HEK293 (cell line): Measurements from ENCODE around the gene SHISA6.

Experiments used
- BCL11A ChIP-seq: fragments of 450-650 bp; formaldehyde crosslinking; IDR thresholded peaks from 2 replicates; pipeline ENCODE4 v1.5.1; 2016; ENCODE audit warnings: low read depth, missing biosample characterization, missing genetic modification characterization
- ZNF302 ChIP-seq: fragments of 450-650 bp; formaldehyde crosslinking; IDR thresholded peaks from 2 replicates; pipeline ENCODE4 v1.5.1; 2016; ENCODE audit warnings: missing biosample characterization, missing genetic modification characterization, low read depth
- ZNF335 ChIP-seq: fragments of 450-650 bp; formaldehyde crosslinking; conservative IDR thresholded peaks from 2 replicates; pipeline ENCODE4 v1.5.1; 2016; ENCODE audit warnings: missing biosample characterization, missing genetic modification characterization
- ZNF529 ChIP-seq: fragments of 450-650 bp; formaldehyde crosslinking; IDR thresholded peaks from 2 replicates; pipeline ENCODE4 v1.5.1; 2017; ENCODE audit warnings: missing genetic modification characterization, missing biosample characterization; ENCODE audit not compliant: insufficient replicate concordance
- TF ChIP-seq, protein P1 (sequence below): fragments of 450-650 bp; formaldehyde crosslinking; IDR thresholded peaks from 2 replicates; pipeline ENCODE4 v1.5.1; 2016; ENCODE audit warnings: missing biosample characterization, missing genetic modification characterization
- TF ChIP-seq, protein P2 (sequence below): fragments of 450-650 bp; formaldehyde crosslinking; IDR thresholded peaks from 2 replicates; pipeline ENCODE4 v1.5.1; 2016; ENCODE audit warnings: missing biosample characterization, missing genetic modification characterization, low read depth

DNA sequence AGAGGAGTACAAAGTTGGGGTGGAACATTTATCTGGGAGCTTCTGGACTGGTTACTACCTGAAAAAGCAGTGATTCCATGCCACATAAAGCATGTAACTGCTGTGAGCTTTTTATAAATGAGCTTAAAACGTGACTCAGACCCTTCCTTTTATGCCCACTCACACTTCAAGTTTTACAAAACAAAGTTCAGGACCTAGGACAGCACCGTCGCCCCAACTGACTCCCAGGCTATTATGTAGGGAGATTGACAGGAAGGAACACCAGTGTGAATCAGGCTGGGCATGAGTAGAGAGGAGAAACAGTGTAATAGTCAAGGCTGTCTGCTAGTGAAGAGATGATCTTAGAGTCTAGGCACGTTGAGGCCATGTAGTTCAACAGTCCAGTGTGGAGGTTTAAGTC lies 265.6 kb downstream of the SHISA6 start:
- TF ChIP-seq, protein P1, sequence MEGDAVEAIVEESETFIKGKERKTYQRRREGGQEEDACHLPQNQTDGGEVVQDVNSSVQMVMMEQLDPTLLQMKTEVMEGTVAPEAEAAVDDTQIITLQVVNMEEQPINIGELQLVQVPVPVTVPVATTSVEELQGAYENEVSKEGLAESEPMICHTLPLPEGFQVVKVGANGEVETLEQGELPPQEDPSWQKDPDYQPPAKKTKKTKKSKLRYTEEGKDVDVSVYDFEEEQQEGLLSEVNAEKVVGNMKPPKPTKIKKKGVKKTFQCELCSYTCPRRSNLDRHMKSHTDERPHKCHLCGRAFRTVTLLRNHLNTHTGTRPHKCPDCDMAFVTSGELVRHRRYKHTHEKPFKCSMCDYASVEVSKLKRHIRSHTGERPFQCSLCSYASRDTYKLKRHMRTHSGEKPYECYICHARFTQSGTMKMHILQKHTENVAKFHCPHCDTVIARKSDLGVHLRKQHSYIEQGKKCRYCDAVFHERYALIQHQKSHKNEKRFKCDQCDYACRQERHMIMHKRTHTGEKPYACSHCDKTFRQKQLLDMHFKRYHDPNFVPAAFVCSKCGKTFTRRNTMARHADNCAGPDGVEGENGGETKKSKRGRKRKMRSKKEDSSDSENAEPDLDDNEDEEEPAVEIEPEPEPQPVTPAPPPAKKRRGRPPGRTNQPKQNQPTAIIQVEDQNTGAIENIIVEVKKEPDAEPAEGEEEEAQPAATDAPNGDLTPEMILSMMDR = no peak
- TF ChIP-seq, protein P2, sequence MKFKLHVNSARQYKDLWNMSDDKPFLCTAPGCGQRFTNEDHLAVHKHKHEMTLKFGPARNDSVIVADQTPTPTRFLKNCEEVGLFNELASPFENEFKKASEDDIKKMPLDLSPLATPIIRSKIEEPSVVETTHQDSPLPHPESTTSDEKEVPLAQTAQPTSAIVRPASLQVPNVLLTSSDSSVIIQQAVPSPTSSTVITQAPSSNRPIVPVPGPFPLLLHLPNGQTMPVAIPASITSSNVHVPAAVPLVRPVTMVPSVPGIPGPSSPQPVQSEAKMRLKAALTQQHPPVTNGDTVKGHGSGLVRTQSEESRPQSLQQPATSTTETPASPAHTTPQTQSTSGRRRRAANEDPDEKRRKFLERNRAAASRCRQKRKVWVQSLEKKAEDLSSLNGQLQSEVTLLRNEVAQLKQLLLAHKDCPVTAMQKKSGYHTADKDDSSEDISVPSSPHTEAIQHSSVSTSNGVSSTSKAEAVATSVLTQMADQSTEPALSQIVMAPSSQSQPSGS = no peak
- TF ChIP-seq ZNF302 (no peak), ZNF335 (tag by site-specific recombination) (no peak), BCL11A (tag by site-specific recombination) (no peak), ZNF529 (tag by site-specific recombination) (no peak)
